ENCODE results near the gene PARP15.

DNA sequence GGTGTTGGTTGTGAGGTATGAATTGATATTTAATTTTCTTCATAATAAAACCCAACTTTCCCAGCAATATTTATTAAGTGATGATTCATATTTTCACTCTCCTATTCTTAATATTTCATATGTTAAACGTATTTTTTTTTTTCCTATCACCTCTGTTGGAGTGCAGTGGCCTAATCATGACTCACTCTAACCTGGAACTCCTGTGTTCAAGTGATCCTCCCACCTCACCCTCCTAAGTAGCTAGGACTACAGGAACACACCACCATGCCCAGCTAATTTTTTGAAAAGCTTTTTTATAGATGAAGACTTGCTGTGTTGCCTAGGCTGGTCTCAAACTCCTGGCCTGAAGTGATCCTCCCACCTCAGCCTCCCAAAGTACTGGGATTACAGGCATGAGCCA, 8.6 kb downstream of the PARP15 start:
- TF ChIP-seq, protein P1, sequence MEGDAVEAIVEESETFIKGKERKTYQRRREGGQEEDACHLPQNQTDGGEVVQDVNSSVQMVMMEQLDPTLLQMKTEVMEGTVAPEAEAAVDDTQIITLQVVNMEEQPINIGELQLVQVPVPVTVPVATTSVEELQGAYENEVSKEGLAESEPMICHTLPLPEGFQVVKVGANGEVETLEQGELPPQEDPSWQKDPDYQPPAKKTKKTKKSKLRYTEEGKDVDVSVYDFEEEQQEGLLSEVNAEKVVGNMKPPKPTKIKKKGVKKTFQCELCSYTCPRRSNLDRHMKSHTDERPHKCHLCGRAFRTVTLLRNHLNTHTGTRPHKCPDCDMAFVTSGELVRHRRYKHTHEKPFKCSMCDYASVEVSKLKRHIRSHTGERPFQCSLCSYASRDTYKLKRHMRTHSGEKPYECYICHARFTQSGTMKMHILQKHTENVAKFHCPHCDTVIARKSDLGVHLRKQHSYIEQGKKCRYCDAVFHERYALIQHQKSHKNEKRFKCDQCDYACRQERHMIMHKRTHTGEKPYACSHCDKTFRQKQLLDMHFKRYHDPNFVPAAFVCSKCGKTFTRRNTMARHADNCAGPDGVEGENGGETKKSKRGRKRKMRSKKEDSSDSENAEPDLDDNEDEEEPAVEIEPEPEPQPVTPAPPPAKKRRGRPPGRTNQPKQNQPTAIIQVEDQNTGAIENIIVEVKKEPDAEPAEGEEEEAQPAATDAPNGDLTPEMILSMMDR (IDR thresholded peaks at IDR 0.05; ENCODE audit: poor library complexity) = no peak
- TF ChIP-seq EZH2 (IDR thresholded peaks at IDR 0.05; ENCODE audit: borderline replicate concordance) = no peak
- no peak for TF ChIP-seq EZH2phosphoT487 (IDR thresholded peaks at IDR 0.05; ENCODE audit: low read depth, severe bottlenecking, unreplicated experiment)
